ENCODE data around the gene SLC19A1.

- no peak for TF ChIP-seq CTCF (IDR thresholded peaks at IDR 0.05)
- TF ChIP-seq POLR2A (IDR thresholded peaks at IDR 0.05) = peak in 1 of 4 donors; percentile 60
- no peak for TF ChIP-seq EP300 (IDR thresholded peaks at IDR 0.05)
These were observed 48.7 kb upstream of the SLC19A1 start for GRCh38 chr21:45590726-45591618.
